Tibial artery (tissue), 4 donors: Measurements from ENCODE around the gene ZNF71.

ENCODE experiments used
- DNase-seq, 2 donors: peaks; one replicate each; pipeline ENCODE4 v3.0.0-alpha.2; 2019
- H3K27ac ChIP-seq, 2 donors: fragments of 200-600 bp; sonication (generic) in 1 of 2; 1 replicate in 1 of 2; 2 replicates in 1 of 2; pipeline ENCODE4 v1.5.1; 2018 to 2019; ENCODE audit warnings: mild to moderate bottlenecking in 1 of 2
- H3K27me3 ChIP-seq, 2 donors: fragments of 200-600 bp; sonication (generic) in 1 of 2; one replicate each; pipeline versions ENCODE4 v1.5.1 to v1.6.0; 2016 to 2019
- H3K36me3 ChIP-seq, 3 donors: fragments of 200-600 bp; sonication (generic) in 2 of 3; one replicate each; pipeline ENCODE4 v1.5.1; 2016 to 2019; ENCODE audit warnings: mild to moderate bottlenecking in 2 of 3
- H3K4me1 ChIP-seq, 4 donors: fragments of 200-600 bp; sonication (generic) in 2 of 4; 1 replicate in 3 of 4; 2 replicates in 1 of 4; pipeline ENCODE4 v1.5.1; 2016 to 2019
- H3K4me3 ChIP-seq, 2 donors: fragments of 200-600 bp; sonication (generic) in 1 of 2; 1 replicate in 1 of 2; 2 replicates in 1 of 2; pipeline ENCODE4 v1.5.1; 2018 to 2019; ENCODE audit warnings: mild to moderate bottlenecking in 2 of 2
- H3K9me3 ChIP-seq, 3 donors: fragments of 200-600 bp; sonication (generic) in 1 of 3; one replicate each; pipeline ENCODE4 v1.5.1; 2016 to 2019
- intact Hi-C: fragments of 100-400 bp; cut with DNase I; formaldehyde crosslinking; loops from one replicate; pipeline ENCODE4 v1.15.0; 2023; ENCODE audit warnings: low total_unique reads
- TF ChIP-seq, protein P1 (sequence below), 2 experiments: fragments of 200-600 bp in 1 of 2; fragments of 450-650 bp in 1 of 2; IDR thresholded peaks; one replicate each; pipeline ENCODE4 v1.5.1; 2017 to 2019; ENCODE audit warnings: antibody characterized with exemption in 2 of 2, mild to moderate bottlenecking in 1 of 2, moderate library complexity in 1 of 2

ZNF71 gene

DNA sequence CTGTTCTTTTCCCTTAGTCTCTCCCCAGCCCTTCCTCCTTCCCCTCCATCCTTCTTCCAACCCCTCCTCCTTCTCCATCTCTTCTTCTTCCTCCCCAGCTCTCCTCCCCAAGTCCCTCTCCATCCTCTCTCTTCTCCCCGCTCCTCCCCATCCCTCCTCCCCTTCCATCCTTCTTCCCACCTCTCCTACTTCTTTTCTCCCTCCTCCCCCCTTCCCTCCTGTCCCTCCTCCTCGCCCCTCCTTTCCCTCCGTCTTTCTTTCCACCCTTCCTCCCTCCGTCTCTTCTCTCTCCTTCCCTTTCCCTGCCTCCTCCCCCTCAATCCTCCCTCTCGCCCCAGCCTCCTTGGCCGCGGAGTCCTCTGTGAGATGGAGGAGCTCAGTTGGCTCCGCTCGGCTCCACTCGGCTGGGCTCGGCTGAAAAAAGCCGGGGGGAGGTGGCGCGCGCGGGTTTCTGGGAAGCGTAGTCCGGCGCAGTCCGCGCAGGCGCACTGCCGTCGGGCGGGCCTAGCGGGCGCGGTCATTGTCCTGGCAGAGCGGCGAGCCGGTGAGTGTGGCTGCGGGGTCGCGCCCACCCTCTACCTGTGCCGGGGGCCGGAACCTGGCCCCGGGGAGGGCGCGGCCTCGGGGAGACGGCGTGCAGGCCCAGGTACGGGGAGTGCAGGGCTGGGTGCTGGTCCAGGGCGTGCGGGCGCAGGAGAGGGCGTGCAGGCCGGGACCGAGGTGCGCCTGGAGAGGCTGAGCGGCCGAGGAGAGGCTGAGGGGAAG lies at the start of gene ZNF71:
ZNF71 (plus strand) TSS at position 520 of the 765 bp plus-strand sequence. CDS start 6,257 bp downstream, outside the sequence.
- H3K27me3 ChIP-seq = no peaks in the 10 kb centered on the region
- intact Hi-C loops = loop anchor here (10.0 kb wide), 1 partner anchor 90 kb away; the partner anchor contains the start of gene ZNF471
- peaks cover 0 to 13% (median 7%) of the 10 kb centered on the region in 4 donors for H3K4me1 ChIP-seq
- DNase-seq = peak; percentile 82 to 93
- peak within 1 kb of the TSS; percentile 78 to 88 for H3K27ac ChIP-seq
- peaks cover 0 to 3% (median 0%) of the 10 kb centered on the region in 3 donors for H3K9me3 ChIP-seq
- TF ChIP-seq, protein P1, sequence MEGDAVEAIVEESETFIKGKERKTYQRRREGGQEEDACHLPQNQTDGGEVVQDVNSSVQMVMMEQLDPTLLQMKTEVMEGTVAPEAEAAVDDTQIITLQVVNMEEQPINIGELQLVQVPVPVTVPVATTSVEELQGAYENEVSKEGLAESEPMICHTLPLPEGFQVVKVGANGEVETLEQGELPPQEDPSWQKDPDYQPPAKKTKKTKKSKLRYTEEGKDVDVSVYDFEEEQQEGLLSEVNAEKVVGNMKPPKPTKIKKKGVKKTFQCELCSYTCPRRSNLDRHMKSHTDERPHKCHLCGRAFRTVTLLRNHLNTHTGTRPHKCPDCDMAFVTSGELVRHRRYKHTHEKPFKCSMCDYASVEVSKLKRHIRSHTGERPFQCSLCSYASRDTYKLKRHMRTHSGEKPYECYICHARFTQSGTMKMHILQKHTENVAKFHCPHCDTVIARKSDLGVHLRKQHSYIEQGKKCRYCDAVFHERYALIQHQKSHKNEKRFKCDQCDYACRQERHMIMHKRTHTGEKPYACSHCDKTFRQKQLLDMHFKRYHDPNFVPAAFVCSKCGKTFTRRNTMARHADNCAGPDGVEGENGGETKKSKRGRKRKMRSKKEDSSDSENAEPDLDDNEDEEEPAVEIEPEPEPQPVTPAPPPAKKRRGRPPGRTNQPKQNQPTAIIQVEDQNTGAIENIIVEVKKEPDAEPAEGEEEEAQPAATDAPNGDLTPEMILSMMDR (IDR thresholded peaks at IDR 0.05) = no peak
- peaks cover 0 to 22% (median 13%) of the 10 kb centered on the region in 3 donors for H3K36me3 ChIP-seq
- peak within 1 kb of the TSS; percentile 97 to 98 for H3K4me3 ChIP-seq

DNA sequence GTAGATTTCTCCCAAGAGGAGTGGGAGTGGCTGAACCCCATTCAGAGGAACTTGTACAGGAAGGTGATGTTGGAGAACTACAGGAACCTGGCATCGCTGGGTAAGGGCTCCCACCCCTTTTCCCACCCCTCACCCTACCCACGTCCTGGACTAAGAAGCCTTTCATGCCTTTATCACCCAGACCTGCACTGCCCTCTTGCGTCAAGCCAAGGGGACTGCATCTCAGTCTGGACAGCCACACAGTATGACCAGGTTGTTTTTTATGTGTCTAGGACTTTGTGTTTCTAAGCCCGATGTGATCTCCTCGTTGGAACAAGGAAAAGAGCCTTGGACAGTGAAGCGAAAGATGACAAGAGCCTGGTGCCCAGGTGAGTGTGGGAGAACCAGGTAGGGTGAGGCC lies 47.6 kb upstream of the ZNF71 start:
- Histone ChIP-seq H3K27me3 (no peaks in the 10 kb centered on the region), H3K9me3 (peaks cover 6 to 95% (median 79%) of the 10 kb centered on the region in 3 donors), H3K4me3 (no peak overlapping the region), H3K4me1 (no peaks in the 10 kb centered on the region), H3K27ac (no peak overlapping the region), H3K36me3 (peaks cover 92 to 100% (median 97%) of the 10 kb centered on the region in 3 donors)
- intact Hi-C loops = no loop called here
- no peak for DNase-seq
- TF ChIP-seq, protein P1 (IDR thresholded peaks at IDR 0.05) = no peak

DNA sequence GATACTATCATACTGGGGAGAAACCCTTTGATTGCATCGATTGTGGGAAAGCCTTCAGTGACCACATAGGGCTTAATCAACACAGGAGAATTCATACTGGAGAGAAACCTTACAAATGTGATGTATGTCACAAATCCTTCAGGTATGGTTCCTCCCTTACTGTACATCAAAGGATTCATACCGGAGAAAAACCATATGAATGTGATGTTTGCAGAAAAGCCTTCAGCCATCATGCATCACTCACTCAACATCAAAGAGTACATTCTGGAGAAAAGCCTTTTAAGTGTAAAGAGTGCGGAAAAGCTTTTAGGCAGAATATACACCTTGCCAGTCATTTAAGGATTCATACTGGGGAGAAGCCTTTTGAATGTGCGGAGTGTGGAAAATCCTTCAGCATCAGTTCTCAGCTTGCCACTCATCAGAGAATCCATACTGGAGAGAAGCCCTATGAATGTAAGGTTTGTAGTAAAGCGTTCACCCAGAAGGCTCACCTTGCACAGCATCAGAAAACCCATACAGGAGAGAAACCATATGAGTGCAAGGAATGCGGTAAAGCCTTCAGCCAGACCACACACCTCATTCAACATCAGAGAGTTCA lies 40.7 kb upstream of the ZNF71 start:
- Histone ChIP-seq H3K4me3 (no peak overlapping the region), H3K27ac (no peak overlapping the region), H3K36me3 (peaks cover 62 to 97% (median 86%) of the 10 kb centered on the region in 3 donors), H3K27me3 (no peaks in the 10 kb centered on the region), H3K9me3 (peaks cover 34 to 100% (median 97%) of the 10 kb centered on the region in 3 donors), H3K4me1 (no peaks in the 10 kb centered on the region)
- TF ChIP-seq, protein P1 (IDR thresholded peaks at IDR 0.05) = no peak
- intact Hi-C loops = no loop called here
- DNase-seq = no peak

DNA sequence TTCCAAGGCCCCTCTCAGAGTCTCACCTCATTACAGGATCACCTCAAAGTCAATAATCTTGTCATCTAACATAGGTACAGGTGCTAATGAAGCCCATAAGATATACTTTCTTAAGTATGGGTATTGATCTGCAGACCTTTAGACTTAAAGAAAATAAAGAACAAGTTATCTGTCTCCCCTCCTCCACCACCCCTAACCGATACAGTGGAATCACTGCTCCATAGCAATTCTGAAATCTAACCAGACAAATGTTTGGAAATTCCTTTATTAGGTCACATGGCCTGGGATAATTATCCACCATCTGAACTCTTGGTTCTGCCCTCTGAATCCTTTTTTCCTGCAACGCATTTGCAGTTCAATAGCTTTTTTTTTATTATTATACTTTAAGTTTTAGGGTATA lies 32.3 kb upstream of the ZNF71 start:
- Histone ChIP-seq H3K9me3 (peaks cover 21 to 84% (median 61%) of the 10 kb centered on the region in 3 donors), H3K27me3 (no peaks in the 10 kb centered on the region), H3K4me1 (peaks cover 0 to 7% (median under 1%) of the 10 kb centered on the region in 4 donors), H3K4me3 (no peak overlapping the region), H3K36me3 (peaks cover 0 to 73% (median 34%) of the 10 kb centered on the region in 3 donors), H3K27ac (no peak overlapping the region)
- intact Hi-C loops = no loop called here
- no peak for DNase-seq
- TF ChIP-seq, protein P1 (IDR thresholded peaks at IDR 0.05) = no peak

DNA sequence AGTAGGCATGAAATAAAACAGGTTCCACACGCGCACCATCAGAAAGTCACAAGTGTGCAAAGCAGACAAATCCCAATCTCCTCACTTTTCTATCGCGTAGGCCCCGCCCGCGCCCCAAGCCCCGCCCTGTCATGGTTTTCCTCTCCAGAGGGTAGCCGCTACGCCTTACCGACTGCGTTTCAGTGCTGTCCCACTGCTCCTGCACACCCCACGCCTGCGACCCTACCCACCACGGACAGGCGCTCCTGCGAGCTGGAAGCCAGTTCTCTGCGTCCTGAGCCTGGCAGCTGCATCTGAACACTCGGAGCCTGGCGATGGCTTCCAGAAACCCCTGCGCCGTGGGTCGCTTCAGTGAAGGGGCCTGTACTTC lies 28.2 kb upstream of the ZNF71 start:
- TF ChIP-seq, protein P1 (IDR thresholded peaks at IDR 0.05) = no peak
- Histone ChIP-seq H3K4me1 (peaks cover 0 to 13% (median 7%) of the 10 kb centered on the region in 4 donors), H3K36me3 (peaks cover 31 to 69% (median 61%) of the 10 kb centered on the region in 3 donors), H3K4me3 (peak overlapping the region; percentile 68 to 85), H3K27me3 (no peaks in the 10 kb centered on the region), H3K27ac (peak overlapping the region; percentile 84 to 90), H3K9me3 (peaks cover 13 to 83% (median 47%) of the 10 kb centered on the region in 3 donors)
- peak; percentile 32 to 78 for DNase-seq
- intact Hi-C loops = no loop called here
